ENCODE measurements around the gene SLC22A23. TPM values are rescaled to one million over a fixed set of nuclear protein-coding genes. Genes with fewer than 3 reads are reported as not detected.
A peak's percentile ranks its signal among the peaks of the same experiment; 100 is the strongest.
"Not testable (repeated sequence)": the region's sequence is repeated elsewhere in the genome, so short reads cannot be mapped to it uniquely, and the experiment has no call there.

The SLC22A23 gene
- polyA plus RNA-seq, 1 donor (not counting 4 experiments of a cell fraction or from before 2014, with no cell fraction given): 4.3 TPM

- peak overlapping the region; percentile 86 for H3K4me2 ChIP-seq (ENCODE audit: control insufficient read depth, extremely low read depth, insufficient read depth, low read depth, low read length)
- peak overlapping the region in 2 of 3 experiments; percentile 1 to 48 for H3K4me3 ChIP-seq (ENCODE audit: control insufficient read depth in 2 of 3, extremely low read depth in 1 of 3, insufficient read depth in 2 of 3, low read depth in 1 of 3, low read length in 3 of 3)
- DNase-seq (ENCODE audit: low read depth, low spot score); H2AFZ ChIP-seq (ENCODE audit: control insufficient read depth, low read length); FAIRE-seq; H3K9me1 ChIP-seq (ENCODE audit: control insufficient read depth, extremely low read depth, insufficient read depth, low read length); H3K27me3 ChIP-seq (ENCODE audit: control insufficient read depth, extremely low read depth, insufficient read depth, low read length); H3K36me3 ChIP-seq (ENCODE audit: control insufficient read depth in 2 of 2, extremely low read depth in 1 of 2, insufficient read depth in 2 of 2, low read length in 2 of 2); dilution Hi-C loops (cut with MboI; ENCODE audit: extremely low pct_ligation_motif_present, low sequenced_read_pairs); H3K79me2 ChIP-seq (ENCODE audit: control insufficient read depth, insufficient read depth, low read length); H4K20me1 ChIP-seq (ENCODE audit: control insufficient read depth, extremely low read depth, insufficient read depth, low read length); H3K9me3 ChIP-seq (ENCODE audit: control insufficient read depth, low read depth, low read length): not testable (repeated sequence)
- peaks cover 33% of the 10 kb centered on the region for H3K4me1 ChIP-seq (ENCODE audit: control insufficient read depth, extremely low read depth, insufficient read depth, low read length)
- peak overlapping the region; percentile 95 for H3K27ac ChIP-seq (ENCODE audit: control insufficient read depth, insufficient read depth, low read length)
- H3K9ac ChIP-seq (ENCODE audit: control insufficient read depth, extremely low read depth, insufficient read depth, low read length): peak overlapping the region; percentile 83
These were observed 78.5 kb downstream of the SLC22A23 start for GRCh38 chr6:3378398-3378782.

GRCh38 chr6:3377536-3378397 lies 79.1 kb downstream of the SLC22A23 start:
- no peaks in the 10 kb centered on the region for H3K36me3 ChIP-seq (ENCODE audit: control insufficient read depth in 2 of 2, extremely low read depth in 1 of 2, insufficient read depth in 2 of 2, low read length in 2 of 2)
- H3K27ac ChIP-seq (ENCODE audit: control insufficient read depth, insufficient read depth, low read length): peak overlapping the region; percentile 95
- H2AFZ ChIP-seq (ENCODE audit: control insufficient read depth, low read length): peak overlapping the region; percentile 62
- TF ChIP-seq CTCF (optimal IDR thresholded peaks at IDR 0.05 in 1 of 3, IDR thresholded peaks at IDR 0.05 in 1 of 3, conservative IDR thresholded peaks at IDR 0.05 in 1 of 3; ENCODE audit: extremely low read depth in 1 of 3, insufficient read depth in 2 of 3, low read length in 3 of 3) (no peak), EZH2 (IDR thresholded peaks at IDR 0.05; ENCODE audit: low read length) (no peak)
- DNase-seq (ENCODE audit: low read depth, low spot score): peak; percentile 48
- H3K9me1 ChIP-seq (ENCODE audit: control insufficient read depth, extremely low read depth, insufficient read depth, low read length): no peaks in the 10 kb centered on the region
- H3K9me3 ChIP-seq (ENCODE audit: control insufficient read depth, low read depth, low read length): no peaks in the 10 kb centered on the region
- H3K4me3 ChIP-seq (ENCODE audit: control insufficient read depth in 2 of 3, extremely low read depth in 1 of 3, insufficient read depth in 2 of 3, low read depth in 1 of 3, low read length in 3 of 3): peak overlapping the region in 2 of 3 experiments; percentile 1 to 48
- H3K27me3 ChIP-seq (ENCODE audit: control insufficient read depth, extremely low read depth, insufficient read depth, low read length): no peaks in the 10 kb centered on the region
- peak; percentile 93 for FAIRE-seq
- no peaks in the 10 kb centered on the region for H3K79me2 ChIP-seq (ENCODE audit: control insufficient read depth, insufficient read depth, low read length)
- H3K4me1 ChIP-seq (ENCODE audit: control insufficient read depth, extremely low read depth, insufficient read depth, low read length): peaks cover 31% of the 10 kb centered on the region
- peak overlapping the region; percentile 86 for H3K4me2 ChIP-seq (ENCODE audit: control insufficient read depth, extremely low read depth, insufficient read depth, low read depth, low read length)
- peak overlapping the region; percentile 83 for H3K9ac ChIP-seq (ENCODE audit: control insufficient read depth, extremely low read depth, insufficient read depth, low read length)
- H4K20me1 ChIP-seq (ENCODE audit: control insufficient read depth, extremely low read depth, insufficient read depth, low read length): no peaks in the 10 kb centered on the region
- dilution Hi-C loops (cut with MboI; ENCODE audit: extremely low pct_ligation_motif_present, low sequenced_read_pairs): no loop called here

All from keratinocyte (primary cell).